ENCODE data around the gene SRGAP2C.
"Not testable (repeated sequence)": the region's sequence is repeated elsewhere in the genome, so short reads cannot be mapped to it uniquely, and the experiment has no call there.

SRGAP2C gene

DNA sequence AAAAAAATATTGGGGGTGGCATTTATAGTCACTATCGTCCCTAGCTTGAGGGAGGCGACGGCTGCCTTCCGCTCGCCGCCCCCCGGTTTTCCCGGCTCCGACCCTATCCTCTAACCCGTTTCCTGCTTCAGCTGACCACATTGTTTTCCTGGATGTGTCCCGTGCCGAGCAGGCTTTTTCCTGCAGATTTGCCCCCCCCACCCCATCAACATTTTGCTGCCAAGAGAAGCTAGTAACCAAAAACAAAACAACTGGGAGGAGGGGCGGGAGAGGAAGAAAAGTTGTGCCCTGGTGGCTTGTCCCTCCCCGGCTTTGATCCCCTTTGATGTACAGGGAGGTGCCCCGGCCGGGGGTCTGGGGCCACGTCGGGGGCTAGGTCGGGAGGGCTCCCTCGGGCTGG lies 1.4 kb downstream of the SRGAP2C start:
- not testable (repeated sequence) for DNase-seq (ENCODE audit: low spot score)

DNA sequence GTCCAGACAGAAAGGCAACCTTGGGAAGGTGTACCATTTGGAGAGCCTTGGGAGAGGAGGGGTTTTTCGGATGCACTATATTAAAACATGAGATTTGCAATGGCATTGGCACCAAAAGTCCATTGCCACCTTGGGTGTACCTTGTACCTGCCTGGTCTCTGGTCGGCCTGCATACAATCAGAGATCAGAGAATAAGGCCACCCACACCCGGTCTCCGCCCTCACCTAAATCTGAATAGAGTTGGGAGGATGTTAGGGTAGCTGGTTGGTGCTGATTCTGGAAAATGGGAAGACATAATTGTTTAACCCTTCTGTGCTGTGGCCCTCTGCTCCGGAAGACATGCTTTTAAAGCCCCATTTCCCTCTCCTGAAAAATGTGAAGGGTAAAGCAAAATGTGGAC lies 3.1 kb downstream of the SRGAP2C start:
- peak; percentile 0 for DNase-seq (ENCODE audit: low spot score)

GRCh38 chr1:121192512-121192911 lies 7.7 kb downstream of the SRGAP2C start:
- not testable (repeated sequence) for DNase-seq (ENCODE audit: low spot score)

- not testable (repeated sequence) for DNase-seq (ENCODE audit: low spot score)
Measured at GRCh38 chr1:121197095-121197882, 12.5 kb downstream of the SRGAP2C start.

GRCh38 chr1:121199763-121200162 lies 15.0 kb downstream of the SRGAP2C start:
- DNase-seq (ENCODE audit: low spot score): not testable (repeated sequence)

DNA sequence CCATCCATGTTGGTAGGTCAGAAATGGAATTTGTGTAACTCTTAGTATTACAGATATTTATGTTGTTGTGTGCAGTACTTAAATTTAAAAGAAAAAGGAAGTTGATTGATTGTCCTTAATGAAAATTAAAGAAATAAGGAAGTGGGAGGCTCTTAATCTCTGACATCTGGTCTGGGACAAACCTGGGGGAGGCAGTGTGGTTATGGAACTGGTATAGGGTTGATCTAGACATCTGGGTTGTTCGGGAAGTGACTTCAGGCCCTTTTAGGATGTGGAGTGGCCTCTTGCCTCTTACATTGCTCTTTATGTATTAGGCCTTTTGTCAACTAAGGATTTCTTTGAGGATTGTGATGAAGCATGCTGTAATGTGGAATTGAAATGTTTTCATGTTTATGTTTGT lies 15.5 kb downstream of the SRGAP2C start:
- DNase-seq (ENCODE audit: low spot score): not testable (repeated sequence)

- not testable (repeated sequence) for DNase-seq (ENCODE audit: low spot score)
Measured at GRCh38 chr1:121200985-121201981, 16.5 kb downstream of the SRGAP2C start.

GRCh38 chr1:121202986-121203385 lies 18.2 kb downstream of the SRGAP2C start:
- not testable (repeated sequence) for DNase-seq (ENCODE audit: low spot score)

- DNase-seq (ENCODE audit: low spot score): not testable (repeated sequence)
Measured at GRCh38 chr1:121205786-121206711, 21.3 kb downstream of the SRGAP2C start.

- DNase-seq (ENCODE audit: low spot score): not testable (repeated sequence)
Measured at GRCh38 chr1:121207328-121207727, 22.6 kb downstream of the SRGAP2C start.

DNA sequence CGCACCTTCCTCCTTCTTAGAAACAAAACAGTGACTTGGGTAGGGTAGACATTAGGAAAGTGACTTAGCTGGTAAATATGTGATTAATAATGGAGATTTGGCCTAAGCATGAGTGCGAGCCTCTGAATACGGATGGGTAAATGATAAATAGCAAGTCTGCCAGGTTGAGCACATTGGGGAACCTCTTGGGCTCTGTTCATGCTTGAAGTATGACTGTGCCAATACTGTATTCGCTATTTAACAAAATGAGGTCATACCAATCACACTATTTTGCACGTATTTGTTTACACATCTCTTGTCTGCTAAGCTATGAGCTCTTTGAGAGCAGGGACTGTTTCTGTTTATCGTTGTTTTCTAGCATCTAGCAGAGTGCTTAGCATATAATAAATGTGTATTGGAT lies 23.6 kb downstream of the SRGAP2C start:
- DNase-seq (ENCODE audit: low spot score): peak; percentile 16

- DNase-seq (ENCODE audit: low spot score): not testable (repeated sequence)
Measured at GRCh38 chr1:121210778-121211177, 26.0 kb downstream of the SRGAP2C start.

DNA sequence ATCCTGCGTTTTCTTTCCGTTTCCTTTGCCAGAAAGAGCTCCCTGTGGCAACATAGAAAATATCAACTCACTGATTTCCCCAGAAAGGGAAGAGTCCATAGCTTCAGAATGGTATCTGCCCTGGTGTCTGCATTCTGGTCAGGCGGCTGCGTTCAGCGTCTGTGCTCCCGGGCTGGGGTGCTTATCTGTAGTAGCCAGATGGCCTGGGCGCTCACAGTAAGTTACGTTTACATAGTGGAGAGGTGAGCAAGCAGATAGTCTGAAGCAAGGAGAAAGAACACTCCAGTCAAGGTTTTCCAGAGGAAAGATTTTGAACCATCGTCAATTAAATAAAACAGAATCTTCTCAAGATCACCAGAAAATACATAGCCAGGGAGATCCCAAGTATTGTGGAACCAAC lies 28.7 kb downstream of the SRGAP2C start:
- not testable (repeated sequence) for DNase-seq (ENCODE audit: low spot score)

DNA sequence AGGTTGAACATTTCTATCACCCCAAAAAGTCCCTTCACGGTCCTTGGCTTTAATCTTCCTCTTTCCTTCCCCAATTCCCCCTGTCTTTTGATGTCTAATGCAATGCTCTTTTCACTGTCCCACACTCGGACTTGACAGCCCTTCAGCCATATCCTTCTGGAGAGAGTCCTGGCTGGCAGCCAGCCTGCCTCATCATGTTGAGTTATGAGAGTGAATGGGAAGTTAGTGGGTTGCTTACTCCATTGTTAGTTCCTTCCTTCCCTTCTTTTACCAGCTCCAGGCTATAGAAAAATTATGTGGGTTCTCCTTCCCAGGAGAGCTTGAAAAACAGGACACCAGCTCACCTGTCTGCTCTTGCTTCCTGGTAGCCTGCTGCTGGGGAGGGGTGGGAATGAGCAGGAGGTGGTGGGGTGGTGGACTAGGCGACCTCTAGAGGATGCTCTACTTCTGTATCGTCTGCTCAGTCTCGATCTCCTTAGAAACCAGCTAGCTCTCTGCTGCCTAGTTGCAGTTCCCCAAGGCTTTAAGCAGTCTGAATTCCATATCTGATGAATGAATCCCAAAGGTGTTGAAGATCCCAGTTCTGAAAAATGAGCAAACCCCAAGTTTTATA lies 29.9 kb downstream of the SRGAP2C start:
- not testable (repeated sequence) for DNase-seq (ENCODE audit: low spot score)

DNA sequence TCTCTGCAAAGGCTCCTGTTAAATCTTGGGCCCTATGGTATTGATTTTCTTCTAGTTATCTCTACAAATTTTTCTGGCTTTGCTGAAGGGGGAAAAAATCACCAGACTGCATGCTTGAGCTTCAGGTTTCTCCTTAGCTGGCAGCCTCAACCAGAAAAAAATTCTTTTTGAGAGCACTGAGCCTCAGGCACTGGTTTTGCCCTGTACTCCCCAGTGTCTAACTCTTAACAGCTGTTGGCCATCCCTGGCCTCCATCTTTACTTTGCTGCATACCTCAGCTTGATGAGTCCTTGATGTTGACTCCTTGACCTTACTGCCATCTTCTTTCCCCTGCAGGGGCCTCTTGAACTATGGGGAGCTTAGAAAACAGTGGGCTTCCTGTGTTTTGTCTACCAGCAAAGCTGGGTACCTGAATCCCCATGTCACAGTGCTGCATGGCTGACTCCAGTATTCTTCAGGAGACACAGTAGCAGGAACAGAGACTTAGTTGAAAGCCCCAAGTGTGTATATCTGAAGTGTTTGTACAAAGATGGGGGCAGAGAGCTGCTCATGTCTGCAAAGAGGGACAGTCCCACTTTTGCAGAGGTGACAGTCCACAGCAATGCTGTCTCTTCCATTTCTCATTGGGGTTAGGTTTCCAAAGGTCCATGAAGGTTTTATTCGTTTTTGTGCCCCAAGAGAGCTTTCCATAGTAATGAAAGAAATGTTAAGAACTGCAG lies 31.1 kb downstream of the SRGAP2C start:
- not testable (repeated sequence) for DNase-seq (ENCODE audit: low spot score)

DNA sequence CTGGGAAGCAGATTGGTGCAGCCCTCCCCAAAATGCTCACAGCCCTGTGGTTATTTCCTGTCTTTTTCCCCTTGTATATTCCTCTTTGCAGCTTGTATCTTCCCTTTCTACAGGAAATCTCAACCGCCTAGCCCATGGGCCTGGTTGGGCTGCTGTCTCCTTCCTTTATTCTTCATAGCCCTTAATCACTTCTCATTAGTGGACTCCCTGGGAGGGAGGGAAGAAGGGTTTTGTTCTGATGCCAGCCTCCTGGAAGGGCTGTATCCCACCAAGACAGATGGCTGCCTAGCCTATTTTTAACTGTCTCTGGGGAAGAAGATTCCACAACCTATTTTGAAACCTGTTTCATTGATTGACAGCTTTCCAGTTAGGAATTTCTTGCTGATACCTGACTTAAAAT lies 31.9 kb downstream of the SRGAP2C start:
- not testable (repeated sequence) for DNase-seq (ENCODE audit: low spot score)

- not testable (repeated sequence) for DNase-seq (ENCODE audit: low spot score)
Measured at GRCh38 chr1:121221770-121222169, 37.0 kb downstream of the SRGAP2C start.

- not testable (repeated sequence) for DNase-seq (ENCODE audit: low spot score)
Measured at GRCh38 chr1:121224714-121225113, 39.9 kb downstream of the SRGAP2C start.

- not testable (repeated sequence) for DNase-seq (ENCODE audit: low spot score)
Measured at GRCh38 chr1:121226295-121226904, 41.6 kb downstream of the SRGAP2C start.

DNA sequence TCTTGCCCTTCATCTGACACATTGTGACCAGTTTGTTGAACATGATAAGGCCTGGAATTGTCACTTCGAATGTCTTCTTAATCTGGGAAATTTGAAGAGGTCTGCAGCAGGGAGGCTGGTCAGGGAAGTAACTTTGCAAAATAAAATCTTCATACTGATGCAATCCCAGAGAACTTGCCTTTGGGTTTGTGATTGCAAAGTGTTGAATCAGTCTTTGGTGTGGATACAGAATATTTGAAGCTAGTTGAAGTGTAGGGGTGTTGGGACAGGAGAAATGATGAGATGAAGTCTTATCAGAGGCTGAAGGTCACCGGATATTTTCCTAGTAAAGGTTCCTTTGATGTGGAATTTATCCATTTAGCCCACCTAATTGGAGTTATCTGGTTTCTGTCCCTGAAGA lies 42.1 kb downstream of the SRGAP2C start:
- DNase-seq (ENCODE audit: low spot score): not testable (repeated sequence)

All from cerebellar cortex (tissue), 1 donor.